ENCODE data around the gene FAM83C. TPM values are rescaled to one million over a fixed set of nuclear protein-coding genes. Genes with fewer than 3 reads are reported as not detected.

FAM83C gene
- total RNA-seq (2014; rRNA removed; shearing (Covaris generic)): not detected in 2 replicates
- not detected in 2 replicates for polyA plus RNA-seq (2014; cell fraction: nucleus; rRNA removed)

- no peak for DNase-seq (ENCODE audit: extremely low read depth, low read depth)
Observed at GRCh38 chr20:35291654-35292503, at the start of gene FAM83C. FAM83C (minus strand) TSS chr20:35292425; CDS start chr20:35292304, 121 bp downstream.

- DNase-seq (ENCODE audit: extremely low read depth, low read depth): no peak
Observed at GRCh38 chr20:35341366-35342028, 49.3 kb upstream of the FAM83C start.

GRCh38 chr20:35340436-35340835 is 48.2 kb upstream of the FAM83C start:
- DNase-seq (ENCODE audit: extremely low read depth, low read depth): no peak

- DNase-seq (ENCODE audit: extremely low read depth, low read depth): no peak
Observed at GRCh38 chr20:35339636-35340035, 47.4 kb upstream of the FAM83C start.

DNA sequence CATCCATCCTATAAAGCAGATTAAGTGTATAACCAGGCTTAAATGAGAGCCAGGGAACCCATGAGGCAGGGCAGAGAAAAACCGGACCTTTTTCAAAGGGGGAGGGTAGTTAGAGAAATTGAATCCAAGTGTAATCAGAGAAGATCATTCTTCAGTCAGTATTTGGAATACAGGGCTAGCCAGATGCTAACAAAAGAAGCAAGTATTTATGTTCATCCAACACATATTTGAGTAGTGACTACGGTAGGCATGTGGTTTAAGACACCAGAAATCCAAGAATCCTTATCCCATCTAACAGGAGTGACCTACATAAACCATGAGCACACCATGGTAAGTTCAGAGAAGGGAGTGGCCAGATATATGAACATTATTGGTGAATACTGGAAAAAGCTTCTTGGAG is 46.8 kb upstream of the FAM83C start:
- DNase-seq (ENCODE audit: extremely low read depth, low read depth): no peak

- no peak for DNase-seq (ENCODE audit: extremely low read depth, low read depth)
Observed at GRCh38 chr20:35334311-35335101, 42.3 kb upstream of the FAM83C start.

DNA sequence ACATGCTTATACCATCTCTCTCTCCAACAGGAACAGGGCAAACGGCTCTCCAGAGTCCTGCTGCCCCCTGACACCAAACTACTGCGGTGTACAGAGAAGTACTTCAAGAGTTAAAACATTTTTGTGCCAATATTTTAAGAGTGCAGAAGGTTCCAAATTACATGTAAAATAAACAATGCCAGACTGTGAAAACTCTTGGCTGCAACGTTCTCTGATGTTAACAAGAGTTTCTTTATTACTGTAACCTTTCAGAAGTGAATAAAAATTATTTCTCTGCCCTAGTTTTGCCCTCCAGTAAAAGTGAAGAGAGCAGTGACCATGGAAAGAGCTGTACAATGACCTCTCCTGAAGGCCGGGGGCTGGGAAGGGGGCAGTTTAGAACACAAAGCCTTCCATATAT is 41.4 kb upstream of the FAM83C start:
- no peak for DNase-seq (ENCODE audit: extremely low read depth, low read depth)

- DNase-seq (ENCODE audit: extremely low read depth, low read depth): no peak
Observed at GRCh38 chr20:35332540-35333200, 40.4 kb upstream of the FAM83C start.

DNA sequence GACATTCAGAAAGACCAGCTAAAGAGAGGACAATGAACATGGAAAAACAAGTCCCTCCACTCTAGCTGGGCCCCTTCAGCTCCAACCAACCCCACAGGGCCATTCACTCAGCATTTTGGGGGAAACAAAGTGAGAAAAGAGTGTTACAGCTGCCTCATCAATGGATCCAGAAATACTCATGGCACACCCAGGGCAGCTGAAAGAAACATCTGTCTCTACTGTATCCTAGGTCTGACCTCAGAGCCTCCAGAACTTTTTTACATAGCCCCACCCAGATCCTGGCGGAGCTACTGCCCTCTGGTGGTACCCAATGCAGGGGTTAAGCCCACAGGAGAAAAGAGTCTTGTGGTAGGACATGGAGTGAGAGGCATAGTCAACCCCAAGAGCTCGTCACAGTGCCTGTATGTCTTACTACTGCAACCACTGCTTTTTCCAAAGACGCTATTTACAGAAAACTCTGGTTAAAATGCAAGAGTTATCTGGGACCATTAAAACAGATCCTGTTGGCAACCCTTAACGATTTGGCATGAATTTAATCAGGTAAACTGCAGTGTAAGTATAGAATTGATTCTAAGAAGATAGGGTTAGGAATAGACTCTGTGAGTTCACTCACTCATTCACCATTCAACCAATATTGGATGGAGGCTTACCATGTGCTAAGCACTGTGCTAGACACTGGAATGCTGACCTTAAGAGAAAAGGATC is 37.4 kb upstream of the FAM83C start:
- DNase-seq (ENCODE audit: extremely low read depth, low read depth): peak; percentile 56

DNA sequence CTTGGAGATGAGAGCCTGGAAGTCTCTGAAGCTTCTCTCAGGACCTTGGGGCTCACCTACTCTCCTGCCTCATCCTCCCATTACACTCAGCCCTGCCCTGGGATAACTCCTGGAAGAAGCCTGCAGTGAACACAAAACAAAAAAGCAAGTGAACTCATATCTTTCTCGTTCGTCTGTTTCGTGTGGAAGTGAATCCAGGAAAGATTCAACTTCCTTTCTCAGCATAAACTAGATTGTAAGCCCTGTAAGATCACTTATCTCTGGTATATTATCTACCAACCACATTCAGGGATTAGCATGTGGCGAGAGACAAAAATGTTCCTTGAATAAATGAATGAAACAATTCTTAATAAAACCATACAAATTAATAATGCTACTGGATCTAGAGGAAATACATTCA is 36.5 kb upstream of the FAM83C start:
- DNase-seq (ENCODE audit: extremely low read depth, low read depth): no peak

DNA sequence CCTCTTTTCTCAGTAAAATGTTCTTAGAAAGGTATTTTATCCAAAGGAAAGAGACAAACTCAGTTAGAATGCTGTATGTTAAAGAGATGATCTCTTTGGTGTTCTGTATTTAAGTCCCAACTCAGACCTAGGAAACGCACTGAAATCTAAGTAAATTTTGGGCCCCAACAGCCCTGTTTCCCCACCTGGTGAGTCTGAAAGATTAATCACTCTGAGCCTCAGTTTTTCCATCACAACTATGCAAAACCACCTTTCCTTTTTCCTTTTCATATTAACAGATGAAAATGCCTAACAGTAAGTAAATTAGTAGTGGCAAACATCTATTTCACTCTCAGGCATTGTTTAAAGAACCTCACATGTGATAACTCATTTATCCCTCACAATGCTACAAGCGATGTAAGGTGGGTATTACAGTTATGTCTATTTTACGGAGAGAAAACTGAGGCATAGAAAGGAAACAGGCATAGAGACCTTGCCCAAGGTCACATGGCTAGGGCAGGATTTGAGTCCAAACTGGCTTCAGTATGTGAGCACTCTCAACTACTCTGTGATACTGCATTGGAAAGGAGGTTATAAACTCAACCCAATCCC is 36.0 kb upstream of the FAM83C start:
- DNase-seq (ENCODE audit: extremely low read depth, low read depth): no peak

- DNase-seq (ENCODE audit: extremely low read depth, low read depth): no peak
Observed at GRCh38 chr20:35327074-35327976, 35.1 kb upstream of the FAM83C start.

DNA sequence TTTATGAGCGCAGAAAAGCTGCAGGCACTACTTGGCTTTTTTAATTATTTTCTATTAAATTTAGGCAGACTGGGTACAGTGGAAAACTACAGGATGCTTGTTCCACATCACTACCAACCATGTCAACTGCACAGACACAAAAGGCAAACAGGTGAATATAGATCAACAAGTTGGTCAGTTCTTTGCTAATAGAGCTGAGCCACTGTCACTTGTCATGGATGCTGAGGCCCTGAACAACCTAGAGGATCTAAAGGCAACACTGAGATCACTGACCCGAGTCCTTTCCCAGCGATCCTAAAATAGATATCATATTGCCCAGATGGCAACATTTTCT is 34.5 kb upstream of the FAM83C start:
- no peak for DNase-seq (ENCODE audit: extremely low read depth, low read depth)

DNA sequence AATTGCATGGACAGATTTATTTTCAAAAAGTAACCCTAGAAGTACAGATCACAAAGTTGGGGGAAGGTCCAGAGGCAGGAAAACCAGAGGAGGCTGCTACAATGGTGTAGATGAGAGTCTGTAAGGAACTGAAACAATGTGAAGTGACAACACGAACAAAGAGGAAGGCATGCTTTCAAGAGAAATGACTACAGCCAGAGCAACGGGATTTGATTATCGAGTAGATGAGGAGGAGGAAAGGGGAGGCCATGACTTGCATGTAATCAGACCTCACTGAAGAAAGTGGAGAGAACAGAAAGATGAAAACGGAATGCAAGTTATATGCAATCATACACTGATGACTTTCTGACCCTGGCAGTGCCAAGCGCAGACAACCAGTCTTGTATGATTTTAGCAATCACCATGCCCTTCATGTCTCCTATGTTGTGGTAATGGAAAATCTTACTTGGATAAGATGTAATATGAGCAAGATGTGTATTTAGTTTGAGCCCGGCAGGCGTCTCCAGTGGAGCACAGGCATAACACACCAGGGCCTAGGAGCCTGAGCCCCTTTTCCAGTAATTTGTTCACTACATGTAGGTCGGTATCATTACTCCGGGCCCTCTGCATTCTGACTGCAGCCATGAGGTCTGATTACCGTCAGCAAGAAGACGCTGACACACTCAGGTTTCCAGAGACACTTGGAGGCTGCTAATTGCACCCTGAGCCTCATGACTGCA is 34.0 kb upstream of the FAM83C start:
- no peak for DNase-seq (ENCODE audit: extremely low read depth, low read depth)

DNA sequence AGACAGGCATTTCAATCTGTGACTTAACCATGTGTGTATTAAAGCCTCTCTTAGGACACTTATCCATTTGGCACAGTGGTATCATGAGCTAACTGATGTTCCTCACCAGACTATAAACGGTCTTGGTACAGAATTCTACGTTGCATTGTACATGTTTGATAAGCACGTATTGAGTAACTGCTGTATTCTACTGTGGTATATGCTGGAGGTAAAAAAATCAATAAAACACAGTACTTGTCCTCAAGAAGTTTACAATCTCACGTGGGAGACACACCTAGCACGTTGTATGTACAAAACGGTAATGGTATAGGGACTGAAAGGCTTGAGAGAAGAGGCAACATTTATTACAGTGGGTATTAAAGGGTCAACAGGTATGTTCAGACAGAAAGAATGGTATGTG is 33.2 kb upstream of the FAM83C start:
- no peak for DNase-seq (ENCODE audit: extremely low read depth, low read depth)

GRCh38 chr20:35320396-35321126 is 28.3 kb upstream of the FAM83C start:
- no peak for DNase-seq (ENCODE audit: extremely low read depth, low read depth)

DNA sequence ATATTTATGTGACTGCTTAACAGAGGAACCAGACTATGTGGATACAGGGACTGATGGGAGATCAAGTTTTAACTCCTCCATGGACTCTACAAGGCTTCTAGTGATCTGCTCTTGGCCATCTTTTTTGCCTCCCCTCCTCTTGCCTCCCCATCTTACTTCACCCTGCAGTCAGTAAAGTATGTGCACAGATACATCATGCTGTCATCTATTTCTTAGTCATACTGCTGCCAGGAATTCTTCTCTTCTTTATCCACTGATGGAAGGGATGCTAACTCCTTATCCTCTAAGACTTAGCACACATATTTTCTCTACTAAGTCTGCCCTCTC is 27.6 kb upstream of the FAM83C start:
- DNase-seq (ENCODE audit: extremely low read depth, low read depth): no peak

Measured in NCI-H460 (cell line).